HG03520 (cell line): ENCODE measurements around the gene RALGDS.
A peak's percentile ranks its signal among the peaks of the same experiment; 100 is the strongest.

ENCODE experiments used
- ATAC-seq: cut with Tn5 transposase; IDR thresholded peaks from one replicate; pipeline ENCODE4 v1.9.1; 2021; ENCODE audit warnings: mild to moderate bottlenecking, moderate library complexity; ENCODE audit not compliant: unreplicated experiment

Gene RALGDS

DNA sequence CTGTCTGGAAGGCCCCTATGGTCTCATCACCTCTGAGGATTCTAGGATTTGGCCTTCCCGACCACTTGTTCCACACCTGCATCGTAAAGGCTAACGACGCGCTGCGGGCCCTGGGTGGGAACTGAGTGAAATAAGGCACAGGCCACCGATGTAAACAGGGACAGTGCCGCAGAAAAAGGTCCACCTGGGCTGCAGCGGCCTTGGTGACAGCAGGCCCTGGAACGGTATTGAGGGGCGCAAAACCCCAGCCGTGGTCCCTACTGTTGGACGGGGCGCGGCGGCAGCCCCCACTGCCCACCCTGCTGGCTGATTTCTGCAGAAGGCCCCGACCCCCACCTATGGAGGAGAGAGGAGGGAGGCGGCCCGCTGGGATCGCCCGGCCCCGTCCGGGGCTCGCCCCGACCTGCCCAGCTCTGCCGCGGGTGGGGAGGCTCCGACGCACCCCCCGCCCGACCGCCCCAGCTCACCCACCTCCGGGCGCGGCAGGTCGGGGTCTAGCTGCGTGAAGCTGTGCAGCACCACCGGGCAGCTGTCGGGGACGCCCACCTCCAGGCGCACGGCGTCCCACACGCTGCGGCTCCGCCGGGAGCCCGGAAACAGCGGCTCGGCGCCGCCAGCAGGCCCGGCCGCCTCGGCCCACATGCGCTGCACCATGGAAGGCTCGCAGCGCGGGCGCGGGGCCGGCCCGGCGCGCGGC is 391 bp downstream of the RALGDS start:
- ATAC-seq = no peak

- ATAC-seq = no peak
Measured at GRCh38 chr9:133119846-133120500, 1.1 kb downstream of the RALGDS start.

GRCh38 chr9:133119103-133119845 is 1.8 kb downstream of the RALGDS start:
- ATAC-seq = no peak

GRCh38 chr9:133118568-133118967 is 2.5 kb downstream of the RALGDS start:
- ATAC-seq = no peak

DNA sequence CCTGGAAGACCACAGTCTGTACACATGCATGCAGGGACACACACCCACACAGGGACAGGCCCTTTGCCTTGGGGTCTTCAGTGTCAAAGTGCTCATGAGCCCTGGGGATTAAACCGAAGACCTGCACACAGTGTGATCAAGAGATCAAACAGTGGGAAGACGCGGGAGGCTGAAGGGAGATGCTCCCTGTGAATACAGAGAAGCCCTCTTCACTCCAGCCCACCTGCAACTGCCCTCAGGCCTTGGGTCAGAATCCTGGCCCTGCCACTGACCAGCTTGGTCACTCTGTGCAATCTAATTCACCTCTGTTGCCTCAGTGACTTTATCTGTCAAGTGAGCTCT is 2.9 kb downstream of the RALGDS start:
- ATAC-seq = no peak

- no peak for ATAC-seq
Measured at GRCh38 chr9:133117271-133118178, 3.5 kb downstream of the RALGDS start.

- ATAC-seq = no peak
Measured at GRCh38 chr9:133116346-133117231, 4.5 kb downstream of the RALGDS start.

DNA sequence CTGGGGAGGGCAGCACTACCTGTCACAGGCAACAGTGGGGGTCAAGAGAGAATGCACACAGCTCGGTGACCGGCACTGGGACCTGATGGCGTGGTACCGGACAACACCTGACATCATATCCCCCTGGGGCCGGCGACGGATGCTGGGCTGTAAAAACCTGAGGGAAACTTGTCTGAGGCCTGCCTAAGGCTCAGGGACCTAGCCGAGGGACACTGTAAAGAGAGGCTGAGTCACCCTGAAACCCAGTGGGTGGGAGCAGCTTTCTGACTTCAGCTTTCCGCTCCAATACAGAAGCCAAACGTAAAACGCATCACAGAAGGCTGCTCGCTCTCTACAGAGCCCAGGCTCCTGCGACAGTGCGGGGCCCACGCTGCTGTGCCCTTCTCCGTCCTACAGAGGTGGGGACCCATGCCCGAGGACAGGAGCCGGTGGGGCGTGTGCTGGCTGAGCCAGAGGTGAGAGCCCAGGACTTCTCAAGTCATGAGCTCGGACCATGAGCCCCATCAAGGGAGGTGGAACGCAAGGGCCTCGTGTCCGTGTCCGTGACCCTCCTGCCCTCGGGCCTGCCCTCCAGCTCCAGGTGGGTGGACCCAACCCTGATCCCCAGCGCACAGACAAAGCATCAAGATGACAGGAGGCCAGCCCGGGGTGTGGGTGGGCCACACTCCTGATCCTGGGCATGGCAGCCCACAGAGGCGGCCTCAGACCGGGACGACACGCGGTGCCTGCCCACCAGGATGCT is 5.3 kb downstream of the RALGDS start:
- ATAC-seq = peak; percentile 63

GRCh38 chr9:133114886-133115603 is 6.0 kb downstream of the RALGDS start:
- ATAC-seq = no peak

DNA sequence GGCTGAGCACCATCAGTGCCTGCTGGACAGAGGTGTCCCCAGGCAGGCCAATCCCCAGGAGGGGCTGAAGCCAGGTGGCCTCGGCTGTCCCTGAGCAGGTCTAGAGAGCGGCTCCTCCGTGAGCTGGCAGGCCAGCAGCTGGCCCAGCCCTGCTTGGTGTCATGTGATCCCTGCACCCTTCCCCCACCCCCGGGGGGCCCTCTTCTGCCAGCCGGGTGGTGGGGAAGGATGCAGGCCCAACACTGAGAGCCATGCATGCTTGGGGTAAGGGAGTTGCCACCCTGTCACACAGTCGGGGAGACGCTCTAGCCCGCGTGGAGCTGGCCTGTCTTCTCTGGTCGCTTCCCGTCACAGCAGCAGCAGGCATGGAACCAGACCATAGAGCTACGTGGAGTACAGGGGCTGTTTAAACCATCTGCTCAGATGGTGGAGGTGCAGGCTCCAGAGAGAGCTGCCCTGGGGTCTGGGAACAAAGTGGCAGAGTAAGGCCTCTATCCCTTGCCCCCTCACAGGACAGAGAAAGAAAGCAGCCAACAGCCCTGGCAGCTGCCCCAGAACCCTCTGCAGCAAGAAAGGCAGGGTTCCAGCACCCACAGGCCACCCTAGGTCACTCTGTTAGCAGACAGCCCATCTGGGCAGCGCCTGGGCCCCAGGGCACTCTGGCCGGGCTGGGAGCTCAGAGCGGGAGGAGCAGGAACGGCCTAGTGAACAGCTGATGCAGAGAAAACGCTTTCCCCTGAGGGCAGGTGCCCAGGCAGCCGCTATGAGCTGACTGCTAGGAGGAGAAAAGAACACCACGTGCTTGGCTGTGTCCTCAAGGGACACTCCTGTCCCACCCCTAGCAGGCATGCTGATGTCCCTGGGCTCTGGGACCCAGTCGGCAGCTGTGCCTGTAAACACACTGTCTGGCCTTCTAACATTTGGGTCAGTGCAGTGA is 6.8 kb downstream of the RALGDS start:
- ATAC-seq = no peak

- ATAC-seq = no peak
Measured at GRCh38 chr9:133113163-133113948, 7.7 kb downstream of the RALGDS start.

GRCh38 chr9:133112663-133113026 is 8.4 kb downstream of the RALGDS start:
- ATAC-seq = no peak

DNA sequence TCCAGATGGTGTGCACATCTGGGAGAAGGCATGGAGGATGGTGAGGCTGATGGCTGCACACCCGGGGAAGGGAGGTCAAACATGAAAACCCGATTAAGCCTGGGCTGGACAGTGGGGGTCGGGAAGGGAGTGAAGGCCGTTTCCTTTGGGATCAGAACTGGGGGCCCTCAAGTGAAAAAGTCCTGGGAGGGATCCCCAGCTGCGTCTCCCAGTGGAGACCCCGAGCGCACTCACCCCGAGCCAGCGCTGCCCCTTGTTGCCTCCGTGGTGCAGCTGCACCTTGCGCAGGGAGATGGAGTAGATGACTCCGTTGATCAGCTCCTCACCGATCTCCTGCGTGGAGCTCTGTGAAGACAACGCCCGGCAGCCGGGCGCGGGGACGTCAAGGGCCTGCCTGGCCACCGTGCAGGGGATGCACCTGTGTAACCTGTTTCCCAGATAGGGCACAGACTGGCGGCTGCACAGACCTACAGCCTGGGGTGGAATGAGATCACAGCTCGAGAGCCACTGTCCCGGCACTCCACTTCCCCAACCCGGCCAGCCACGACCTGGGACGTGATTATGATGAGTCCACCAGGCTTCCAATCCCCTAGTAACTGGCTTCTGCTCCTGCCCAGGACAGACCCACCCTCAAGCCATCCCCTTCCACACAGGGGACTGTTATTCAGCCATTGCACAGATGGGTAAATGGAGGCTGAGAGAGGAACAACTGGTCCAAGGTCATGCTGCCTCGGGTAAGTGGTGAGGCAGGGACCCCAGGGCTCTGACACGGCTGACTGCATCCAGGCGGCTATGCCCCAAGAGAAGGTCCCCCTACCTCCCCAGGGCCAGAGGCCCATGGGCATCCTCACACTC is 9.0 kb downstream of the RALGDS start:
- ATAC-seq = no peak

- no peak for ATAC-seq
Measured at GRCh38 chr9:133109931-133110650, 10.9 kb downstream of the RALGDS start.
